NCI-H2029 (cell line): ENCODE measurements around the gene ADGRL2.

Source experiments
- DNase-seq: peaks from one replicate; lab custom pipeline; 2025; lab: John Stamatoyannopoulos, UW

ADGRL2 gene

DNA sequence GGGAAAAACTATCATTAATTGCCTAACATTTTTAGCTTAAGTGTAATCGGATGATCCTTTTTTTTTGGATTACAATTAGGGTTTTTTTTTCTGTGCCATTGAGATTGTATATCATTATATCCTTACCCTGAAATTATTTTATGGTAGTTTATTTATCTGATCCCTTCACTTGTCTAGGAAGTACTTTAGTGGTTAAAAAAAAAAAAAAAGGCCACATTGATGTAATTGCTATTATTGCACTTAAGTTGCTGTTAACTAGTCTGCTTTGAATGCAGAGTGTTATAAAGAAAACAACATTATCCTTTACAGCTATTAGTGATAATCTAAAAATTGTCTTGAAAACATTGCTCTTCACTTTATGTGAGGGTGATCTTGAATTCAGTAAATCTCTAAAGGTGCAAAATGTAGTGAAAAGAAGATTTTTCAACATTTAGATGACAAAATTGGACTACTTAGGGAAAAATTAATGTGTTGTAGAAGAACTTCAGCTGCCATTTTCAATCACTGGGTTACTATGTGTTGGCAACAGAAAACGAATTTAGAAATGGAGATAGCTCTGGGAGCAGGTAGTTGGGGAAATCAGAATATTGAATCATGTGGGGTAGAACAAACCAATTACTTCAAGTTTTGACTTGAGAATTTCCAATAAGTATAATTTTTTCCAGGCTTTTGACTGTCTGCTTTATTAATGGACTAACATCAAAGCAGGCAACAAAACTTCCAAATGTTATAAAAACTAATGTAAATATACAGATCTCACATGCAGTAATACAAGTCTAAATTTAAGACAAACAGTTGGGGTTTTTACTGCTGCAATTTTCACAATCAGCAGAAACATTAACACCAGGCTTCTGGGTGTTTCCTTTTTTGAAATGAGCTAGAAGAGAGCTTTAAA lies 5.0 kb downstream of the ADGRL2 start:
- DNase-seq: no peak

GRCh38 chr1:81806432-81806770 lies 5.7 kb downstream of the ADGRL2 start:
- DNase-seq: no peak

GRCh38 chr1:81808760-81809159 lies 8.0 kb downstream of the ADGRL2 start:
- DNase-seq: no peak

GRCh38 chr1:81809808-81810207 lies 9.1 kb downstream of the ADGRL2 start:
- DNase-seq: no peak

DNA sequence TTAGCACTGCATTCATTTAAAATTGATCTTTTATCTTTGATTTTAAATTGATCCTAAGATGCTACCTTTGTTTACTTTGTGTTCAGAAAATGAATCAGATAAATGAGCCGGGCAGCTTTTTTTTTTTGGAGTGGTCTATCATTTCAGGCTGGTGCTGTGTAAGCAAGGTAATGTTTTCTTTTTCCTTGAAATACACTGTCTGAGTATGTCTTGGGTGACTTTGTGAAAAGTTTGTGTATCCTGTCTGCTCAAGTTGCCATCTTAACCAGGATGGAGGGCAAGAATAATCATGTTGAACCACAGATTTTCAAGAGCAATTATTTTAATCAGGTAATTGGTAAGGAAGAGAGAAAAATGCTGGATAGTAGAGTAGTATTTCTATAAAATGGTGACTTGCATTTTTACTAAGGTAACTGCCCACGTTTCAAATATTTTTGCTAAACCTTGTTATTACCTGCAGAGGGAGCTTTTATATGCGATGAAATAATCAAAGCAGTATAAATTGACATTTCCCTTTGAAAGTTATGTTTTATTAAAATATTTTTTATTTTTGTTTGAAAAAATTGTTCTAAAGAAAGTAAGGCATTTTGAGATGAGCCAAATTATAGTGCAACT lies 11.1 kb downstream of the ADGRL2 start:
- no peak for DNase-seq

GRCh38 chr1:81812712-81813111 lies 12.0 kb downstream of the ADGRL2 start:
- DNase-seq: no peak

DNA sequence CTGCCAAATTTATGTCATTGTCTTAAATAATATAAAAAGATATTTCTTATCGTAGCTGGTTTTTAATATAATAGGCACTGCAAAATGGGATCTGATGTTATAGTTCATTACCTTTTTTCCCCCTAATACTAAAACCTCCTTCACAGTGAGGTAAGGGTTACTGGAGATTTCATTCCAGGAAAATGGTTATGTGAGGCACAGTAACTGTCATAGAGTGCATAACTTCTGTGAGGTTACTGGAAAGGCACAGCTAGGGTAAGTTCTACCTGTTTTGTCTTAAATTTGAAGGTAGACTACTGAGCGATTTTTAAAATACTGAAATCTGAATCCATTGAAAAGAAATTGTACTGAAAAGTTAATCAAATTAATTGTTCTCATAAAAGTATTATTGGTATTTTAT lies 13.0 kb downstream of the ADGRL2 start:
- DNase-seq: no peak

DNA sequence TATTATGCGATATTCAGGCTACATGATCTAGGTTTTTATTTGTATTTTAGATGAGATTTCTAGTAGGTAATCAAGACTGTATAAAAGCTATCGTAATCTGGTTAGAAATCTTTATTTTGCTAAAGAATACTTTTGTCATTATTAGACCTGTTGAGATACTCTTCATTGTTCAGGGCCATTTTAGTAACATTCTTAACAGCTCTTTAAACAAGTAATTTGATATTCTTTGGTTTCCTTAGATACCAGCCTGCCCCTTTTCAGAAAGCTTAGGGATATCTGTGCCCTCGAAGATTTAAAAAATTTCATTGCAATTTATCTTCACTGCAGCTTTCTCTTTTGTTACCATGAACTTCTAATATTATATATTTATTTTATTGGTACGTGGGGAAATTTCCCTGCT lies 18.9 kb downstream of the ADGRL2 start:
- DNase-seq: no peak

- DNase-seq: no peak
Measured at GRCh38 chr1:81820765-81821164, 20.0 kb downstream of the ADGRL2 start.

DNA sequence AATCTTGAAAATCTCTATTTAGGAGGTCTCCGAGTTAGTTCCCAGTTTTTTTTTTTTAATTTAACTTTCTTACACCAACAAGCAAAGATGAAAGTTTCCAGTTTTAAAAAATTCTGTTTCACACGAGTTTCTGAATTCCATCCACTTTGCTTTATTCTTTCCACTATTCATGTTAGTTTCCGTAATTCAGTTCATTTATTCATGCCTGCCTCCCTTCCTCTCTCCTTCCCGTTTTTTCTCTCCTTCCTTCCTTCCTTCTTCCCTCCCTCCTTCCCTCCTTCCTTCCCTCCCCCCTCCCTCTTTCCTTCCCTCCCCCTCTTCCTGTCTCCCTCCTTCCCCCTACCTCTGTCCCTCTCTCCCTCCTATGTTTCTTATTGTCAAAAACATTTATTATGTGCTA lies 22.3 kb downstream of the ADGRL2 start:
- DNase-seq: no peak

DNA sequence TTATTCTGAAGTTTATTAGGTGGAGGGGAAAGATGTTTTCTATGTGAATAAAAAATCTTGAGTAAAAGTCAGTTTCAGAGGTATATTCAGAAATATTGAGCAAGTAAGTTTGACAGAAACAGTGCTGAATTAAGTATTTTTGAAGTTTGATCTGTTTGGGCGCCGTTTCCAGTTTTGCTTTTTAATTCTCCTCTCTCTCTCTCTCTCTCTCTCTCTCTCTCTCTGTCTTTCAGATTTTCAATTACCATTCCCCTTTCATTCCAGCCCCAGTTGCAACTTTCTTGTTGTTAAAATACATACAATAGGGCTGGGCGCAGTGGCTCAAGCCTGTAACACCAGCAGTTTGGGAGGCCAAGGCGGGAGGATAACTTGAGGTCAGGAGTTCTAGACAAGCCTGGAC lies 24.0 kb downstream of the ADGRL2 start:
- DNase-seq: no peak

DNA sequence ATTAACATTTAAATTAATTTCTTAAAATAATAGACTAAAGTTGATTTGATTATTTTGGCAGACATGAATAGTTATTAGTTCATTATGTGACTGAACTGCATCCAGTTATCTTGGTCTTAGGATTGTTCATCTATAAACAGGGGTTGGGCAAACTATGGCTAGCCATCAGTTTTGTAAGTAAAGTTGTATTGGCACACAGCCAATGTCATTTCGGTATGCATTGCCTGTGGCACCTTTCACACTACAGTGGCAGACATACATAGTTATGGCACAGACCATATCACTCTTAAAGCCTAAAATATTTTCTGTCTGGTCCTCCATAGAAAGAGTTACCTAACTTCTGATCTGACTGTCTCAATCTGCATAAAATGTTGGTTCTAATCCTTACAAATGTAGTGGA lies 27.2 kb downstream of the ADGRL2 start:
- no peak for DNase-seq

GRCh38 chr1:81832573-81832972 lies 31.8 kb downstream of the ADGRL2 start:
- DNase-seq: no peak

DNA sequence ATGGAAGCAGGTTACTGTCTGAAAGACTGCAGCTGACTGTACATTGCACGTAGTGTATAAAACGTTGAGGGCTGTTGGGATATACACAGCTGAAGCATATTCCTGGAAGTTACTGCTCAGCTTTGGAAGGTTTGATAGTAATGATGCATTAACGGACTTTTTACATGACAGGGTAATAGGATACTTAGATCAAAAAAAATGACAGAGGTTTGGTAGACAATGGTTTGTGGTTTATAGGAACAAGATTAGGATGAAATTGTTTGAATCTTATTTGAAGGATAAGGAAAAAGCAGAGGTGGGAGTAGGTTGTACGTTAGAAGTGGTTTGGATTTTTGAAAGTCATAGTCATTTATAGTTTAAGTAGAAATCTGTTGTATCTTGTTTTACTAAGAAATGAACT lies 33.0 kb downstream of the ADGRL2 start:
- no peak for DNase-seq

GRCh38 chr1:81834268-81834667 lies 33.5 kb downstream of the ADGRL2 start:
- DNase-seq: no peak

DNA sequence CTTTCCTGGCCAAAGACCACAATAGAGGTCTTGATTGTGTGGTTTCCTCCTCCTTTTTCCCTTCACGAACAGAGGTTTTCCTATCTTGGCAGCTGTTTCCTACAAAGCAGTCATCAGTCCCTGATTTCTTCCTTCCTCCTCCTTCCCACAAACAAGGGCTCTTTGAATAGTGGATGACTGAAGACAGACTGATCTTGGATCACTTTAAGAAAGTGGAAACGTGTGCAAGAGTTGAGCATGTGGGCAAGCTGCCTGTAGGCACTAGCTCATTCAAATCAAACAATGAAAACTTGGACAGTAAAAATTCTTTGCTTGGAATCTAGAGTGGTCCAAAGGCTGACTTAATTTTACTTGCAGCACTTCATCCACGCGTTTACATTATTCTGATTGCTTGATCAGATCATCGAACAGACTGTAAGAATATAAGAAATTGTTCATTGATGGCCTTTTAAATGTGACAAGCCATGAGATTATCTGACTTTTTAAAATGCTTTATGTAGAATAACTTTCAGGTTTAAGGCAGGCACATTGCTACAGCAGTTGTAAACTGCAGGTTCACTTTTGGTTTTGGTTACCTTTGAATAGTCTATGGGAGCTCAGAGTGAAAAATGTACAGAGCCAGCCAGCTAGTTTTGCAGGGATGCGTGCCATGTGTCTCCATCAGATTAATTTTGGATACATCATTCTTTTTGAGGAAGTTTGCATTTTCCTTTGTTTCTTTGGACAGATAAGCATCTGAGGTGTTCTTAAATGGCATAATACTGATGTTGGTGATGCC lies 34.4 kb downstream of the ADGRL2 start:
- DNase-seq: no peak

DNA sequence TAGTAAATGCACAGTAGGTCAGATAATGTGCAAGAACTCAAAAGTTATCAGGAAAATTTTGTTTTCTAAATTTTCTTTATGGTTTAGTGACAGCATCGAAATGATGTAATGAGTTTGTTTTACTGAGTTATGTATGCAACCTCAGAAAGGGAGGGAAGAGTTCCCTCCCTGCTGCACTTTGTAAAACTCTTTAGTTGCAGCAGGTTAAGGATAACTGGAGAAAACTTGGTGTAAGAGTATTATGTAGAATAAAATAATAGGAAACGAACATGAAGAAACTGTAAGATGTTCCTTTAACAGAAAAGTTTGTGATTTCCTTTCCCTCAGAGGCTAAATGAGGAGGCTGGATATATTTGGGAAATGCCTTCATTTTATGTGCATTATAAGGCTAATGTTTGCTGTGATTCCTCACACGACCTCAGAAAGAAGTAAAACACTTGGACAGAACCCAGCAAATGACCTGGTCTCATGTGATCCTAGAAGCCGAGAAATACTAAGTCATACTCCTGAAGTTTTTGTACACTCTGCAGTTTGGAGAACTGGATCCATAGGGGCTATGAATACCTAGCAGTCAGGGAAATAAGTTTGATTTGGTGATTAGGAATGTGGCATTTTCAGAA lies 35.4 kb downstream of the ADGRL2 start:
- no peak for DNase-seq

- DNase-seq: no peak
Measured at GRCh38 chr1:81838600-81839218, 38.0 kb downstream of the ADGRL2 start.

DNA sequence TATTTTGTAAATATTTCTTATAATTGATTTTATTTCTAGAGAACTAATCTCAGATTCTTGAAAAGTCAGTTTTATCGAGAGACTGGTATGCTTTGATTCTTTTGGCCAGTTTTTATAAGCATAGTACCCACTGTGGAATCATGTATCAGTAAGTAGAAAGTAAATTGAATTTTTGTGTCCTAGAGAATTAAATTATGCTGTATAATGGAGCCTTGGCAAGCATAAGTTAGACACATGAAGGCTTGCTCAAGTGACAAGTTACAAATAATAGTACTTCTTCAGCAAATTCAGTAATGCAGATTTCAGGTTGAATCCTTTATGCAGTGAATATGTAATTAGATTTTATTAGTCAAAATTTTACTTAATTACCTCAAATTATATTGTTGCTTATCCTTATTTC lies 40.1 kb downstream of the ADGRL2 start:
- no peak for DNase-seq

DNA sequence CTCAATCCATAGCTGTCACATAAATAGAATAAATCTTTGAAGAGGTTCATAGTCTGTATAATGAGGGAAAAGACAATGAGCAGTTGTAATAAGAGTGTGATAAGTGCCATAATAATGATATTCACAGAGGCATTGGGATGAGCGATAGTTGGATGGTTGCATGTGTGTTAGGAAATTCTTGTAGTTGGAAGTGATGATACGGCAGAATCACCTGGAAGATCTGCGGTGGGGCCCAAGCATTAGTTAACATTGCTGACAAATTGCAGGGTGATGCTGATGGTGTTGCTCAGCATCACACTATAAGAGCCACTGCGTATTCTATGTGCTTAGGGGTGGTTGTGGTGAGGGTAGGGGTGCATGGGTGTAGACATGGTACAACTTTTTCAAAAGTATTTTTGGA lies 41.1 kb downstream of the ADGRL2 start:
- no peak for DNase-seq

- no peak for DNase-seq
Measured at GRCh38 chr1:81844477-81844876, 43.7 kb downstream of the ADGRL2 start.

GRCh38 chr1:81846630-81847029 lies 45.9 kb downstream of the ADGRL2 start:
- no peak for DNase-seq
